GM18498 (cell line): Measurements from ENCODE around the gene NUP93.
A peak's percentile ranks its signal among the peaks of the same experiment; 100 is the strongest.

Source experiments
- ATAC-seq: cut with Tn5 transposase; IDR thresholded peaks from one replicate; pipeline ENCODE4 v1.9.1; 2021; ENCODE audit warnings: mild to moderate bottlenecking, moderate library complexity; ENCODE audit not compliant: unreplicated experiment

NUP93 gene

DNA sequence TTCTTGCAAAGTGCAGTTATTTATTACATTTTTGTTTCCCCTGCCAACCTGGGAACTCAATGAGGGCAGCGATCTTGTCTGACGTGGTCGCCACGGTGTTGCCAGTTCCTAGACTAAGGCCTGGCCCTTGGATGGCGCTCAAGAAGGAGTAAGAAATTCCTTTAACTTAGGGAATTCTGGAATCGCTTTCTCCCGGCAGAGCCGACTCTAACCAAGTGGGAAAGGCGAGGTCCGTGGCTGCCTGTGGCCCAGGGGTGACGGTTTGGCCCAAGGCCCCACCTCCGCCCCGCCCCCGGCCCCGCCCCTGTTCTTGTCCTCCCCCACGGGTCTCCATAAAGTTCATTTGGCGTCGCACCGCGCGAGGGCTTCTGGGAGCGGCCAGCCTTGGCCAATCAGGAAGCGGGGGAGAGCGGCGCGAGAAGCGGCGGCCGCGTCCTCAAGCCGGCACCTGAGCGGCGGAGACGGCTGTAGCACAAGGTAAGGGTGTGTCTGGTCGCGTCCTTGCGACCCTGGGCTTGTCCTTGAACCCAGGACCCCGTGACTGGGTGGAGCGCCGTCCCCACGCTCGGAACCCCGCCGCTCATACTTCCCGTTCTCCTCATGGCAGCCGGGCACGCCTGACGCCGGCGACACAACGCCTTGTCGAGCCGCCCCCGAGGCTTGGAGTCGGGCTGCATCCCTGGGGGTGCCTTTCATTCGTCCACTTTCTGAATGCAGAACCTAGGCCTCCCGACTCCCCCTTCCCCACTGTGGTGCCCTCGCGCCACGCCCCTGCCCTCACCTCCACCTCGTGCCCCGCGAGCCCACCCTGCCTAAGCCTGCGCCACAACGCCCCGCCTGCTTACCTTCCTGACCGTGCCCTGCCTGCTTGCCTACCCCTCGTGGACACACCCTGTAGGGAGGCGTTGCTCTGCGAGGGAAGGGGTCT is at the start of gene NUP93:
NUP93 (plus strand) TSS at position 395 of the 928 bp plus-strand sequence. CDS start 18,119 bp downstream, outside the sequence.
- peak; percentile 85 for ATAC-seq

GRCh38 chr16:56681939-56682702 is 47.8 kb upstream of the NUP93 start, which contains the start of gene MT1X:
MT1X (plus strand) TSS chr16:56682470; CDS start chr16:56682541, 71 bp downstream.
- ATAC-seq = peak; percentile 97

DNA sequence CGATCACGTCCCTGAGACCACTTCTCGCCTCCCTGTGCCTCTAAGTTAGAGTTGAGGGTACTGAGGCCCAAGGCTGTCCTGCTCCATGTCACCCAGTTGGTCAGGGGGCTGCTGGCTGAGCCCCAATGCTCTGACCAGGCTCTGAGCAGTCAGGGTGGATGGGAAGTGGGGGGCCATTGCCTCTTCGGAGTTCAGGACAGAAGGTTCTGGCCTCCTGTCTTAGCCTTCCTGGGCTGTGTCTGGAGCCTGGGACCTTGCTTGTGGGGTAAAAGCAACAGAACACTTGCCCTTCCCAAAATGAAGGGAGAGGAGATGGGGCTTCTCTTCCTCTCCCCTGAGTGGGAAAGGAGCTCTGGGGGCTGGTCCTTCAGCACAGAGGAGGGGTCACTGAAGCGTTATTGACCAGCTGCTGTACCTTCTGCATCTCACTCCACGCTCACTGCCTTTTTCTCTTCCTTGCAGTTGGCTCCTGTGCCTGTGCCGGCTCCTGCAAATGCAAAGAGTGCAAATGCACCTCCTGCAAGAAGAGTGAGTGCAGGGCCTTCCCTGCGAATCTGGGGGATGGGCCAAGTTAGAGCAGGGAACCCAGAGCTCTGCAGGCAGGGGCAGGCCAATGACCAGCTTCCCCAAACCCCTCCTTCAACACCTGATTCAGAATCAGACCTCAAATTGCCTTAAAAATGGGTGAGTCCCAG is 47.1 kb upstream of the NUP93 start:
- peak; percentile 7 for ATAC-seq

DNA sequence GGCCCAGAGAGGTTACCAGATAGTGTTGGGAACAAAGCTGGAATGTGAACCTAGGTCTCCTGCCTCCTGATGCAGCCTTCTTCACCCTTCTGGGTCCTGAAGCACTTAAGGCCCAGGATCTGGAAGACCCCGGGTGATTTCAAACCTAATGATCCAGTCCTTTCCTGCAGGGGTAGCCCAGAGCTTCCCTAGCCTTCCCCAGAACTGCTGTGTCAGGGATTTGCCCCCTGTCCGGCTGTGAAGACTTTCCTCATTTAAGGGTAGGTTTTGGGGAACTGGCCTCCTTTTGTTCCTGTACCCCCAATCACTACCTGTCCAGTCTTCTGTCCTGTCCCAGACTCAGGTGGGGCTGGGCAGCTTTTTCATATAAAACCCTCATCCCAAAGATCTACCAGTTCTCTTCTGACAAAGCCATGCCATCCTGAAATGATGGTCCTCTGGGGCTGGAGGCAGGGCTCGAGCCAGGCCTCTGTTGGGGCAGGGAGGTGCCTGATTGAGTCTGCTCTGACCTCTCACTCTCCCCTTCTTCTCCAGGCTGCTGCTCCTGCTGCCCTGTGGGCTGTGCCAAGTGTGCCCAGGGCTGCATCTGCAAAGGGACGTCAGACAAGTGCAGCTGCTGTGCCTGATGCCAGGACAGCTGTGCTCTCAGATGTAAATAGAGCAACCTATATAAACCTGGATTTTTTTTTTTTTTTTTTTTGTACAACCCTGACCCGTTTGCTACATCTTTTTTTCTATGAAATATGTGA is 46.3 kb upstream of the NUP93 start:
- ATAC-seq = no peak

DNA sequence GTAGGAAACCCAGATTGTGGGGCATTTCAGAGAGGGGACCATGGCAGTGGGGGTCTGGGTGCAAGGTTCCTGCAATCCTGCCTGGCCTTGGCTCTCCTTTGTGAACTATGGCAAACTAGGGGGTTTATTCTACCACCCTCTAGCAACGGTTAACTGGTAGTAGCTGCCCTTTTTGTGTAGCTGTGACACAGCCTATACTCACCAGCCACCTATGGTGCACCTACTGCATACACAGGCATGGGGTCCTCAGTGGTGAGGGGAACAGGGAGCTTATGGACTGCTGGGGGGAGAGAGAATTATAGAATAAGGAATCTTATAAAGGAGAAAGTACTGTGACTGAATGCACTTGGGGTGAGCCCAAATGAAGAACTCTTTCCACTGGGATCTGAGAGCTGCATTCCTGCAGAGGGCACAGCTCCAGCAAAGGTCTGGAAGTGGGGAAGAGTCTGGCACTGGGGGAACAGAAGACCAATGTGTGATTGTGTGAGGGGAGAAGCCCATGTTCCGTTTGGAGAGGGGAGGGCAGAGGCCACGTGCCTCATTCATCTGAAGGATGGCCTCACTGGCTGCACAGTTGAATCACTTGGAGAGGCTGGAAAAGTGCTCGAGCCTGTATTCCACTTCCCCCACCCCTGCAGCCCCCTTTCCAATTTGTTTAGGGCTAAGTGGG is 45.5 kb upstream of the NUP93 start:
- no peak for ATAC-seq

DNA sequence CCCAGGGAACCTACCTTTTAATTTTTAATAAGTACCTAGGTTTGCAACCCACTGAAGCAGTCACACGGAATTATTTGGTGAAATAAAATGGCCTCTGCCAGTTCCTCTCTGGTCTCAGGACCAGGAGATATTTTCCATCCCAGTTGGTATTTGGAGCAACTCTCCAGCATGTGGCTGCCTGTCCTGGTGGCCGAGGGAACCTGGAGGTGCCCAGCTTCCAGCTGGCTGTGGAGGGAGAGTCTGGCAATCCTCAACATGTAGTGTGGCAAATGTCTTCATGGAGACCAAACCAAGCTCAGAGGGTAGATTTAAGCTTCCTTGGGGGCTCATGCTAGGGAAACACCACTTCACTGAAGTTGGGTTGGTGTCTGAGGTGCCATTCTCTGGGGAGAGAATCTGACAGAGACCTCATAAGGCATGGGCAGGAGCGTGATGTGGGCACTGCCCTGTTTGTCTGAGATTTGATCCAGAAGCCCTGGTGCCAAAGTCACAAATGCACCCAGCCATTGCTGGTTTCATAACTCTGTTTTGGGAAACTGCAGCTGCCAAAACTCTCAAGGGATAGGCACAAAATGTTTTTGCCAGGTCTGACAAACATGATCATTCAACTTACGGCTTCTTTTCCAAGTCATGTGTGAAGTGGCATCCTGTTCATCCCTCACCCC is 44.9 kb upstream of the NUP93 start:
- ATAC-seq = no peak

- no peak for ATAC-seq
These were observed 43.2 kb upstream of the NUP93 start for GRCh38 chr16:56686758-56687157.

GRCh38 chr16:56688762-56689161 is 41.2 kb upstream of the NUP93 start:
- no peak for ATAC-seq

- ATAC-seq = no peak
These were observed 40.8 kb upstream of the NUP93 start for GRCh38 chr16:56689171-56689570.

DNA sequence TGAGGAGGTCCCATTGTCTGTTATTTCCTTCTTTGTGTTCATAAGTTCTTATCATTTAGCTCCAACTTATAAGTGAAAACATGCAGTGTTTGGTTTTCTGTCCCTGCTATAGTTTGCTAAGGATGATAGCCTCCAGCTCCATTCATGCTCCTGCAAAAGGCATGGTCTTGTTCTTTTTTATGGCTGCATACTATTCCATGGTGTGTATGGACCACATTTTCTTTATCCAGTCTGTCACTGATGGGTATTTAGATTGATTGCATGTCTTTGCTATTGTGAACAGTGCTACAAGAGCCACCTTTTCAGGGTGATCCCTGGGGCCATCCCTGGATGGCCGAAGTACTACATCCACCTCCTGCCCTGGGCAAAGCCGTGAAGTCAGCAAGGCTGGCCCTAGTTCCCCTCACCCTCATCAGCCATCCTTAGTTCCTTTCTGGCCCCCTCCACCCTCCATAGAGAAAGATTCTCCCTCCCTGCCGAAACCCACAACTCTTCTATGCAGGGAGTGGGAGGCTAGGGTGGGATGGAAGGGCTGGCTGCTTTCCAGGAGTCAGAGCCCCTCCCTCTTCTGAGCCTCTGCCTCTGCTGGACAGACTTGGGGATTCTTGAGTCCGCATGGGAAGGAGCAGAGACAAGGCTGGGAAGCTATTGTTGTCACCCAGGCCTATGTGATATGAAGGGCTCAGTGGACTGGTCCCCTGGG is 39.4 kb upstream of the NUP93 start:
- no peak for ATAC-seq

DNA sequence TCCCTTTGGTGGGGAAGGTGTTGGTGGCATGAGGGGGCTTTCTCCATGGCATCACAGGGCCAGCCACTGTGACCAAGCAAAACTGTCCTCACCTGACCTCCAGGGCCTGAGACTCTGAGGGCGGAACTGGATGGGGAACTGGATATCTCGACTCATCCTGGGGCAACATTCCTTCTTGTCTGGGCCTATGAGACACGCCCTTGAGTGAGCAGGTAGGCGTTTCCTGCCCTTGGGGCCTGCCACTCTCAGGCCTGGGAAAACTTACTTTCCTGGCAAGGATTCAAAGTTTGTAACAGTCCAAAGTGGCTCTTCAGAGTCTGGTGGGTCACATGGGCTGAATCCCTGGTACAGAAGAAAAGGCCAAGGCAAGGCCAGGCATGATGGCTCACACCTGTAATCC is 38.0 kb upstream of the NUP93 start:
- no peak for ATAC-seq

GRCh38 chr16:56695246-56695645 is 34.7 kb upstream of the NUP93 start:
- ATAC-seq = no peak

- no peak for ATAC-seq
These were observed 32.3 kb upstream of the NUP93 start for GRCh38 chr16:56697456-56698155.

DNA sequence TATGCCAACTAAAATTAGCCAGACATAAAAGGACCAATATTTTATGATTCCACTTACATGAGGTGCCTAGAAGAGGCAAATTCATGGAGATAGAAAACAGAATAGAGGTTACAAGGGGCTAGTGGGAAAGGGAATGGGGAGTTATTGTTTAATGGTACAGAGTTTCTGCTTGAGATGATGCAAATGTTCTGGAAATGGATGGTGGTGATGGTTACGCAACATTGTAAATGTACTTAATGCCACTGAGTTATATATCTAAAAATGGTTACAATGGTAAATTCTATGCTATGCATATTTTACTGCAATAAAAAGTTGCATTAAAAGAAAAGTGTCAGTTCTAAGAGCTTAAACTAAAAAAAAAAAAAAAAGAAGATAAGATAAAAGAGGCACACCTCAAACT is 29.7 kb upstream of the NUP93 start:
- no peak for ATAC-seq

DNA sequence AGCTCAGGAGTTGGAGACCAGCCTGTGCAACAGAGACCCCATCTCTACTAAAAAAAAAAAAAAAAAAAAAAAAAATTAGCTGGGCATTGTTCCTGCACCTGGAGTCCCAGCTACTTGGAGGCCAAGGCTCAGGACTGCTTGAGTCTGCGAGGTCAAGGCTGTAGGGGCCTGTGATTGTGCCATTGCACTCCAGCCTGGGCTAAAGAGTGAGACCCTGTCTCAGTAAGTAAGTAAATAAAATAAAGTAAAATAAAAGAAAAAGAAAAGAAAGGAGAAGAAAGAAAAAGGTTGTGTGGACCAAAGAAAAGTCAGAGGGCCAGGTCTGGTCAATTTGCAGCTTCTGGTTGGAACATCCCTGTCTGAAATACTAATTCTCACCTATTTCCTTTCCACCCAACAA is 29.3 kb upstream of the NUP93 start:
- ATAC-seq = no peak

DNA sequence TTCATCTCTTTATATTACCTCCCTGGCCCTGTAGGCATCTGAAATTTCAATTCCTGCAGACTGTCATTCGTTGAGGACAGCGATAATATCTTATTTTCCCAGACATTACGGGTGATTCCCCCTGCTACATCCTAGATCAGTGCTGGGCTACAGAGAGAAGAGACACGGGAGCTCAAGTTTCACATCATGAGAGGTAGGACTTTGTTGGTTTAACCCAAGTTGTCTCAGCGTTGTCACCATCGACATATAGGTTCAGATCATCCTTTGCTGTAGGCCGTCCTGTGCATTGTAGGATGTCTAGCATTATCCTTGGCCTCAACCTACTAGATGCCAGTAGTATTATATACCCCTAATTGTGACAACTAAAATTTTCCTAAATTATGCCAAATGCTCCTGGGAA is 28.4 kb upstream of the NUP93 start:
- no peak for ATAC-seq

- no peak for ATAC-seq
These were observed 27.1 kb upstream of the NUP93 start for GRCh38 chr16:56702836-56703235.
